Transverse colon (tissue), 3 donors: ENCODE results near the gene POLR2L.

Experiments used
- POLR2A ChIP-seq: fragments of 450-650 bp; IDR thresholded peaks from one replicate; pipeline ENCODE4 v1.6.1; 2016; ENCODE audit warnings: antibody characterized with exemption, mild to moderate bottlenecking, moderate library complexity
- TF ChIP-seq, protein P1 (sequence below), 5 experiments: fragments of 200-600 bp in 3 of 5; fragments of 450-650 bp in 2 of 5; sonication (generic) in 3 of 5; IDR thresholded peaks; 1 replicate in 2 of 5; 2 replicates in 3 of 5; pipeline ENCODE4 v1.5.1; 2016 to 2017; ENCODE audit warnings: antibody characterized with exemption in 5 of 5, inconsistent platforms in 3 of 5, mild to moderate bottlenecking in 2 of 5, moderate library complexity in 1 of 5

DNA sequence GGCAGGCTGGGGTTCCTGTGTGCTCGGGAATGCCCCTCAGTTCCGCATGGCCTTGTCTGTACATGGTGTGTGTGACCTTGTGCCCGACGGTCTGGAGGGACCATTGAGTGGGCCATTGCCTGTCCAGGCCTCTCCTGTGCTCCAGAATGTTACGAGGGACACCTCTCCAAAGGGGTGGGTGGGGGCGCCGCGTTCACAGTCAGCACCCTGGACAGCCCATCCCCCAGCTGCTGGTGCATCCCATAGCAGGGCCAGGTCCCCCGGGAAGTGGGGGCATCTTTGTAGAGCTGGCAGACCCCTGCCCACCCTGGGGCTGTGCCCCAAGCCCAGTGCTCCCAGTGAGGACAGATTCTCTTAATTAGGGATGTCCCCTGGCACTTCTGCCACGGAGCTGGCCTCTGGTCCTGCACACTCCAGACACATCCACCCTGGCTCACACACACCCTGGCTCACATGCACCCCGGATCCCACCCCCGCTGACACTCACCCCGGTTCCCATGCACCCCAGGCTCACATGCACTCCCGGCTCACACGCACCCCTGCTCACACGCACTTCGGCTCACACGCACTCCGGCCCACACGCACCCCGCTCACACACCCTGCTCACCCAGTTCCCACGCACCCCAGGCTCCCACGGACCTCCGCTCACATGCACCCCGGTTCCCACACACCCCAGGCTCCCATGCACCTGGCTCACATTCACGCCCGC is 15.9 kb upstream of the POLR2L start:
- TF ChIP-seq, protein P1, sequence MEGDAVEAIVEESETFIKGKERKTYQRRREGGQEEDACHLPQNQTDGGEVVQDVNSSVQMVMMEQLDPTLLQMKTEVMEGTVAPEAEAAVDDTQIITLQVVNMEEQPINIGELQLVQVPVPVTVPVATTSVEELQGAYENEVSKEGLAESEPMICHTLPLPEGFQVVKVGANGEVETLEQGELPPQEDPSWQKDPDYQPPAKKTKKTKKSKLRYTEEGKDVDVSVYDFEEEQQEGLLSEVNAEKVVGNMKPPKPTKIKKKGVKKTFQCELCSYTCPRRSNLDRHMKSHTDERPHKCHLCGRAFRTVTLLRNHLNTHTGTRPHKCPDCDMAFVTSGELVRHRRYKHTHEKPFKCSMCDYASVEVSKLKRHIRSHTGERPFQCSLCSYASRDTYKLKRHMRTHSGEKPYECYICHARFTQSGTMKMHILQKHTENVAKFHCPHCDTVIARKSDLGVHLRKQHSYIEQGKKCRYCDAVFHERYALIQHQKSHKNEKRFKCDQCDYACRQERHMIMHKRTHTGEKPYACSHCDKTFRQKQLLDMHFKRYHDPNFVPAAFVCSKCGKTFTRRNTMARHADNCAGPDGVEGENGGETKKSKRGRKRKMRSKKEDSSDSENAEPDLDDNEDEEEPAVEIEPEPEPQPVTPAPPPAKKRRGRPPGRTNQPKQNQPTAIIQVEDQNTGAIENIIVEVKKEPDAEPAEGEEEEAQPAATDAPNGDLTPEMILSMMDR (IDR thresholded peaks at IDR 0.05) = no peak
- no peak for TF ChIP-seq POLR2A
